GM18505 (cell line): ENCODE data around the gene STYK1.
"Not testable (repeated sequence)": the region's sequence is repeated elsewhere in the genome, so short reads cannot be mapped to it uniquely, and the experiment has no call there.

Experiments used
- ATAC-seq: cut with Tn5 transposase; IDR thresholded peaks from one replicate; pipeline ENCODE4 v1.9.1; 2021; ENCODE audit not compliant: unreplicated experiment
- POLR2A ChIP-seq: IDR thresholded peaks from 4 replicates; pipeline ENCODE4 v1.6.1; 2011; ENCODE audit warnings: borderline replicate concordance; ENCODE audit not compliant: insufficient read depth, insufficient read length; ENCODE audit errors: extremely low read depth

The STYK1 gene

DNA sequence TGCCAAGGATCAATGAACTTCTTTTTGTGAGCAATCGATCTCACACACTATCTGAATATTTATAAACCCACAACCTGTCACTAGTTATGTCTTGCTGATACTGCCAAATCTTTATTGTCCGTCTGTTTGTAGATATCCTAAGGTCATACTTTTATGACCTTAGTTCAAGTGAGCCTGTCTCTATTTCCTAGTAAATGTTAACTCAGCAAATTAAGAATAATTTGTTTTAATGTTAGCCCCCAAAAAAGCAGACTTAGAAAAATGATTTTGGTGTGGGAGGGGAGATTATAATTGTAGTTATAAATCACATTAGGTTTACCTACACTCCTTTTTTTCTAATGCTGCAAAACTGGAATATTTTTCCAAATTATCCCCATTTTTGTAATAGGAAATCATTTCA lies 9.4 kb downstream of the STYK1 start:
- no peak for ATAC-seq
- no peak for TF ChIP-seq POLR2A

DNA sequence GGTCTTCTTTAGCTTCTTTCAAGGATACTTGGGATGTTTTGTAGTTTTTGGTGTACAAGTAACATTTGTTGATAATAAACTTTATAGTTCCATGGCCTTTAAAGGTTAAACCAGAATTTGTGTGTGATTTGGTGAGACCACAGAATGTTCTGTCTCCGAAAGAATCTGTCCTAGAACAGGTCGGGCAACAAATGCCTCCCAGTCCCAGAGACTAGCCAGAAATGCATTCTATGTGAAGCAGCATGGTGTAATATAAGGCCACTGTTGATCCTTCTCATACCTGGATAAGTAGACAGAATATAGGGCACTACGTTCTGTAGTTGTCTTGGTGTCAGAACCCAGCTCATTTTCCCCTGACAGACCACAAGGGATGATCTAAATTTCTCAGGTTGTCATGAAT lies 10.0 kb downstream of the STYK1 start:
- no peak for ATAC-seq
- TF ChIP-seq POLR2A, result no peak

GRCh38 chr12:10661338-10661737 lies 12.5 kb downstream of the STYK1 start:
- TF ChIP-seq POLR2A, result no peak

GRCh38 chr12:10654003-10654402 lies 19.8 kb downstream of the STYK1 start:
- ATAC-seq, result no peak
- no peak for TF ChIP-seq POLR2A

More at GRCh38 chr12:10661338-10661737, 12.5 kb downstream of the STYK1 start:
- no peak for ATAC-seq

GRCh38 chr12:10652192-10652591 lies 21.7 kb downstream of the STYK1 start:
- no peak for ATAC-seq
- no peak for TF ChIP-seq POLR2A

GRCh38 chr12:10646576-10646975 lies 27.3 kb downstream of the STYK1 start:
- not testable (repeated sequence) for ATAC-seq

- TF ChIP-seq POLR2A, result no peak
Observed at GRCh38 chr12:10645910-10646309, 27.9 kb downstream of the STYK1 start.

DNA sequence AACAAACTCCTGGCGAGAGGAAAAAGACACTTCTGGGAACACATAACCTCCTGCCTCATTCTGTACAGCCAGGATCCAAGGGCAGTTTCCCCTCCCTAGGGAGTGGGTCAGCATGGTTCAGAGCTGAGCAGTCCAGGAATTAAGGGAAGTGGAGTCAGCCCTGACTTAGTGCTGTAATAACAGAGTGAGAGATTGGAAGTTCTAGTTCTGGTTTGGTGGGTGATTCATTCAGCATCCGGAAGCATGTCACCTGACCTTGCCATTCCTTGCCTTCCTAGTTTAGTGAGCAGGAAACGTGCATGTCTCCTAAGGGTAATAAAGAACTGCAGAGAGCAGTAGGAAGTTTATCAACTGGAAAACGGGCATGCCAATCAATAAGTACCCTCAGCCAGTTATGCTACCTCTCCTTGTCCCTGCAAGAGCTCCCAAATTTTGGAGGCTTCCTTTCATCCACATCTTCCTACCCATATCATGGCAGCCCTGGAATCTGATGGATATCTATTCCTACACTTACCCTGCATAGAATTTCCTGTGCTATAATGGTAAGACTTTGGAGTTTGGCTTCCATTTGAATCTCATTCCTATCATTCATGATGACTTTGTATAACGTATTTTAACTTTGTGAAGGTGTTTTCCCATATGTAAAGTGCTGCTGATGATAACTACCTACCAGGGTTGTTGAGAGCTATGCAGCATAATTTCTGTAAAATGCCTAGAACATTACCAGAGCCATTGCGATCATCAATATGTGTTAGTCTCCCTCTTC lies 31.9 kb downstream of the STYK1 start:
- TF ChIP-seq POLR2A, result no peak
- ATAC-seq, result no peak

More at GRCh38 chr12:10645910-10646309, 27.9 kb downstream of the STYK1 start:
- ATAC-seq, result no peak

DNA sequence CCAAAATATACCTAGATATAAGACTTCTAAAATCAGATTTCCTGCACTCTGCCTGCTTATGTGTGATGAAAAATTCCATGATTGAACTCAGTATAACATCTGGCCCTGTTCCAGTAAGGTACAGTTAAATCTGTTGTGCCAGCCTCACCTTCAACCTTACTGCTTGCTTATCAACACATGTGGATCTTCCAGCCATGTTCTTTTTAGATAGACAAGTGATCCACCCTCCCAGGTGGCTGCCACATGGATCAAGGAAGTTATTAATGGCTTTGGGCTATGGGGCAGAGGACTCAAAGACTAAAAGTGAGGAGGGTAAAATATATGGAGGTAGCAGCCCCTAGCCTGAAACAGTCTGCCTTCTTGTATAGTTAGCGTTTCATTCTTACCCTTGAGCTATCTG lies 35.1 kb downstream of the STYK1 start:
- ATAC-seq, result no peak
- TF ChIP-seq POLR2A, result no peak

DNA sequence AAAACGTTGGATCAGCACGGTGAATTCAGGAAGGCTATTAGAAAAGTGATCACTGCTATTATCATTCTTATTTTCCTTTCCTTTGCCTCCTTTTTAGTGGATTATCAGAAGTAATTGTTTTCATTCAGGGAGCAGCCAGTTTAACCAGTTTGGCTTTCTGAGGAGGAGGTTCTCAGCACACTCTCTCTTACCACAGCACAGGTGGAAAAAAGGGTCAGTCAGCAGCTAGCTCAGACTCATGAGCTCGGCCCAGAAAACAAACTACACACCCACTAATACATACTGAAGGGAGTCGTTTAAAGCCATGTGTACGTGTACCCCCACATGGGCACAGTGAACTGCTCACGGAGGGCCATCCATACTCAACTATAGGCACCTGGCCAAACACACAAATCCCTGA lies 37.2 kb downstream of the STYK1 start:
- no peak for ATAC-seq
- TF ChIP-seq POLR2A, result no peak

DNA sequence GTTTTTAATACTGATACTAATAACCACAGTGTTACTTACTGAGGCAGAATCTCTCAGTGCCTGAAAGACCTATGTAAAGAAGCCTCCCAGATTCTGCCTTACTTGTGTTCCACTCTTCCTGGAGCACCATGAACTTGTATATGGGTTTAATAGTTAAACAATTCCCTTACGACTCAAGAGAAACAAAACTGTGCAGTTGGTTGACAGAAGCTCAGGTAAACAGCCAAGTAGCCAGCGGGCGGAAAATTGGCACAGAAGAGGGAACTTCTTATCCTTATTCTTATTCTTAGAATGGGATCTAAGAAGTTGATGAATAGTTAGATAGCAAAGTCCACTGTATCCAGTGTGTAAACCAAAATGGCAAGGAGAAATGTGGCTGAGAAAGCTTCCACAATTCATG lies 37.7 kb downstream of the STYK1 start:
- no peak for ATAC-seq

GRCh38 chr12:10635306-10635705 lies 38.5 kb downstream of the STYK1 start:
- no peak for ATAC-seq
- no peak for TF ChIP-seq POLR2A

More for the DNA sequence above, 37.7 kb downstream of the STYK1 start:
- no peak for TF ChIP-seq POLR2A

DNA sequence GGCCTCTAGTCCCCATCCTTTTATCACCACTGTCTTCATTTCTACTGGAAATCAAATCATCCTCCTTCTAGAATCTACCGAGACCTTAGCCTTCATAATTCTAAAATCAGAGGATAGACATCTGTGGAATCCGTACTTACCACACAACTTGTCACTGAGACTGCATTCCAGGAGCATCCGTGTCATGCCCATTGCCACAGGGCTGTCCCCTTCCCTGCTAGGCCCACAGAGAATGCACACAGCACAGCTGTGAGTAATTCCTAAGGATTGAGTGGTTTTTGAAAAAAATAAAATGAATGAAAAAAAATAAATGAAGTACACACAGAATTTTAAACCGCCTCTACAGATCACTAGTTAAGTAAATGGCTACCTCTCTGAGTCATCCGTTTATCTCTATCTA lies 39.4 kb downstream of the STYK1 start:
- no peak for TF ChIP-seq POLR2A

DNA sequence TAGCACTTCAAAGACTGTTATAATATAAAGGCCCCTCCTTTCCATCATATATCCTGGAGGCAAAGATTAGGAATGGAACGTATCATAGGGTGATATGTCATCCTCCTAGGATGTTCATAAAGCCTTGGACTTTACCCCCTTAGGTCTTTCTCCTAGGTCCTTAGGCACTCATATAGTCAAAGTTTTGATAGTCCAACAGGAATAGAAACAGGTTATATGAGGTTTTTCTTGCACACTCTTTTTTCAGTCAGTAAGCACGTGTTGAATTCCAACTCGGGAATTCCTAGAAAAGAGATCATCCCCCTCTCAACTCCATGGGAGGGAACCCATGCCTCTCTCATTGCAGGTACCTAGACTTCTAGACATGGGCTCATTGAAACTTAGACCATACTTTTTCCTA lies 40.3 kb downstream of the STYK1 start:
- ATAC-seq, result no peak
- no peak for TF ChIP-seq POLR2A

More for the DNA sequence above, 39.4 kb downstream of the STYK1 start:
- ATAC-seq, result no peak

DNA sequence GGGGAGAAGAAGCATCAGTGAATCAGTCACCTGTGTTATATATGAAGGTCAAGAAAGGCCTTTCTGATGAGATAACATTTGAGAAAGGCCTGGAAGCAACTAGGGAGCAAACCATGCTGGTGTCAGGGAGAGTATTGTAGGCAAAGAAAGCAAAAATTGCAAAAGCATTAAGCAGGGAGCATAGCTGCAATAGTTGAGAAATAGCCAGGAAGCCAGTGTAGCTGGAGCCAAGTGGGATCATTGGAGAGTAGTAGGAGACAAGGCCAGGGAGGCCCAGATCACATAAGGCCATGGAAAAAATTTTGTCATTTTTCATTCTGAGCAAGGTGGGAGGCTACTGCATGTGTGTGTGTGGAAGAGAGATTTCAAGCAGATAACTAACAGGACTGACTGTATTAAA lies 41.6 kb downstream of the STYK1 start:
- ATAC-seq, result no peak
- TF ChIP-seq POLR2A, result no peak
